ENCODE measurements around the gene UBAP2L.

UBAP2L gene, protein sequence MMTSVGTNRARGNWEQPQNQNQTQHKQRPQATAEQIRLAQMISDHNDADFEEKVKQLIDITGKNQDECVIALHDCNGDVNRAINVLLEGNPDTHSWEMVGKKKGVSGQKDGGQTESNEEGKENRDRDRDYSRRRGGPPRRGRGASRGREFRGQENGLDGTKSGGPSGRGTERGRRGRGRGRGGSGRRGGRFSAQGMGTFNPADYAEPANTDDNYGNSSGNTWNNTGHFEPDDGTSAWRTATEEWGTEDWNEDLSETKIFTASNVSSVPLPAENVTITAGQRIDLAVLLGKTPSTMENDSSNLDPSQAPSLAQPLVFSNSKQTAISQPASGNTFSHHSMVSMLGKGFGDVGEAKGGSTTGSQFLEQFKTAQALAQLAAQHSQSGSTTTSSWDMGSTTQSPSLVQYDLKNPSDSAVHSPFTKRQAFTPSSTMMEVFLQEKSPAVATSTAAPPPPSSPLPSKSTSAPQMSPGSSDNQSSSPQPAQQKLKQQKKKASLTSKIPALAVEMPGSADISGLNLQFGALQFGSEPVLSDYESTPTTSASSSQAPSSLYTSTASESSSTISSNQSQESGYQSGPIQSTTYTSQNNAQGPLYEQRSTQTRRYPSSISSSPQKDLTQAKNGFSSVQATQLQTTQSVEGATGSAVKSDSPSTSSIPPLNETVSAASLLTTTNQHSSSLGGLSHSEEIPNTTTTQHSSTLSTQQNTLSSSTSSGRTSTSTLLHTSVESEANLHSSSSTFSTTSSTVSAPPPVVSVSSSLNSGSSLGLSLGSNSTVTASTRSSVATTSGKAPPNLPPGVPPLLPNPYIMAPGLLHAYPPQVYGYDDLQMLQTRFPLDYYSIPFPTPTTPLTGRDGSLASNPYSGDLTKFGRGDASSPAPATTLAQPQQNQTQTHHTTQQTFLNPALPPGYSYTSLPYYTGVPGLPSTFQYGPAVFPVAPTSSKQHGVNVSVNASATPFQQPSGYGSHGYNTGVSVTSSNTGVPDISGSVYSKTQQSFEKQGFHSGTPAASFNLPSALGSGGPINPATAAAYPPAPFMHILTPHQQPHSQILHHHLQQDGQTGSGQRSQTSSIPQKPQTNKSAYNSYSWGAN

DNA sequence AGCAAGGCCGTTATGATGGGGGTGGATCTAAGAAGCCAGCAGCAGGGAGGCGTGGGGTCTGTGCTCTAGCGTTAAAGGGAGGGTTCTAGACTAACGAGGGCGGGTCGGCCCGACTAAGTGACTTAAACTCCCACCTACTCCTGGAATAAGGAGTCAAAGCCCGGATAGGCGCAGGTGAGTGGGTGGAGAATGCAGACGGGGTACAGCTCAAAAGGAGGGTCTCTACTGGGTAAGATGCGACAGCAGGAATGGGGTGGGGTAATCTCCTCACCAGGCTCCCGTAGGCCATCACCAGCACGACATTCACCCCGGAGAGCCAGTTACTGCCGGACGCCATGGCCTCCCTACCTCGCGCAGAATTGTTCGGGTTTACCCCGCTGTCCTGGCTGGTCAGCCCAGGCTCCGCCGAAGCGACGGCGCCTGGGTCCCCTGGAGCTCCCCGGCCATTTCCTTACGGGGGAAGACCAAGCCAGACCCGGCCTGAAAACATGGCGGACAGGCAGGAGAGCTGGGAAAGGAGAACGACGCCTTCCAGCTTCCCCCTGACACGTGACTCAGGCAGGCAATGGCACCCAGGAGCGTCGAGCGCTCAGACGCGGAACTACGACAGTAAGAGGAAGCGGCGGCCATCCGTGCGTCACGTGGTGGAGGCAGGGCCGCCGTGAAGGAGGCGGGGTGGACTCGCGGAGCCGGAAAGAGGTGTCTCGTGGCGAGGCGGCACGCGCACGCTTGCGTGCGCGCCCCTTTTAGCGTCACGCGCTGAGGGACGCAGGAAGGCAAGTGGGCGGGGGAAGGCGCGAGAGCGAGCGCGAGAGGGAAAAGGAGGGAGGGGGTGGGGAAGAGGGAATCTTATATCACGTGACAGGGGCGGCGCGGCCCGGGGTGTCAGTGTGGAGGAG, at the start of gene UBAP2L:
Gene UBAP2L, plus strand, starts transcription at position 885 of the 899 bp plus-strand sequence. CDS start 4,169 bp downstream, outside the sequence.
- DNase-seq, result peak; percentile 98

DNA sequence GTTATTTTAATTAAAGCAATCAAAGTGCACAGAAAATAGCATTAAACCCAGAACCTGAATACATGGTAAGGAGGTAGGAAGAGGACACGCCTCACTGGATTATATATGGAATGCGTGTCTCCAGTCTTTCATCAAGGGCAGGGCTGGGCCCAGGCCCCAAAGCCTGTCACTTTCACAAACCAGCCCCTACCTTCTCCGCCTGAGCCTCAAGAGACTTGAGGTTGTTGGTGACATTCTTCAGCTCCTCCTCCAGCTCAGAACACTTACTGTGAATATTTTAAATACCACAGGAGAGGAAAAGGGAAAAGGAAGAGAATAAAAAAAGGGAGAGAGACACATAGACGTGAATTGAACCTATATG, 49.6 kb upstream of the UBAP2L start:
- no peak for DNase-seq

DNA sequence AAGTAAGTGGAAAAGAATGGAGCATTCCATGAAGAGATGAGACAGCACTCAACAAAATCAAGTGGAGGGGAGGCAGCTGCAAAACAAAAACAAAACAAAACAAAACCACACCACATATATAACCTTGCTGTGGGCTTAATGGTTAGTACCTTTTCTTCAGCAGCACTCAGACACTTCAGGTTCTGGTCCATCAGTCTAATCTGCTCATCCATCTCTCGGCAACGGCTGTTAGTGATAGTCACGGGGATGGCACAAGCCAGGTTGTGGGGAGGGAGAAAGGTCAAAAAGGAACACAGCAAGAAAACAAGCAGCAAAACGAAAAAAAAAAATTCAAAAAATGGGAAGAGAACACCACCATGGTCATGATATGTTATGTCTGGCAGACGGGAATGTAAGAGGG, 48.9 kb upstream of the UBAP2L start:
- no peak for DNase-seq

DNA sequence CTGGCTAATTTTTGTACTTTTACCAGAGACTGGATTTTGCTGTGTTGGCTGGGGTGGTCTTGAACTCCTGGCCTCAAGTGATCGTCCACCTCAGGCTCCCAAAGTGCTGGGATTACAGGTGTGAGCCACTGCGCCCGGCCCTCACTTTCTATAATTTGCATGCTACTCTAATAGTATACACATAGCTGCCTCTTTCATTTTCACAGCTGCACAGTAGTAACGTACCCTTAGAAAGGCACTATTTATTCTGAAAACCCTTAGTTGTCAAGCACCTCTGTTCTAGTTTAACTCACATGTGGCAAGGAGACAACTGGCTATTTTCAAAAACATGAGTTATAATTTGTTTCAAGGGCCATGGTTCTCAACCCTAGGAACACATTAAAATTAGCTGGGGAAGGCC, 46.1 kb upstream of the UBAP2L start:
- no peak for DNase-seq

DNA sequence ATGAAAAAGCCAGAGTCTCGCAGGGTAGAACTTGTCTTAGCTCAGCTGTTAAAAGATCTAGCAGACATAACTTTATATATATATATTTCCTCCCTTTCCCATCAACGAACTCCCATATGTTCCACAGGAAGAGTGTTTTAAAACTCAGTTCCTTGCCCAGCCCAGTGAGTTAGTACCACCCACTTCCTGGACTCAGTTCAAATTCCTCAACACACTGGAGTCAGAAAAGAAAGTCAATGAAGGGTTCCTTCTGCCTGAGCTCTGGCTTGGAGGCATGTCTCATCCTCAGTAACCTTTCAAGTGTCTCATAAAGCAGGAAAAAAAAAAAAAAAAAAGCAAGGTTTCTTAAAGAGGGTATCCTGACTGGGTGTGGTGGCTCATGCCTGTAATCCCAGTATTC, 44.4 kb upstream of the UBAP2L start:
- DNase-seq, result peak; percentile 61

DNA sequence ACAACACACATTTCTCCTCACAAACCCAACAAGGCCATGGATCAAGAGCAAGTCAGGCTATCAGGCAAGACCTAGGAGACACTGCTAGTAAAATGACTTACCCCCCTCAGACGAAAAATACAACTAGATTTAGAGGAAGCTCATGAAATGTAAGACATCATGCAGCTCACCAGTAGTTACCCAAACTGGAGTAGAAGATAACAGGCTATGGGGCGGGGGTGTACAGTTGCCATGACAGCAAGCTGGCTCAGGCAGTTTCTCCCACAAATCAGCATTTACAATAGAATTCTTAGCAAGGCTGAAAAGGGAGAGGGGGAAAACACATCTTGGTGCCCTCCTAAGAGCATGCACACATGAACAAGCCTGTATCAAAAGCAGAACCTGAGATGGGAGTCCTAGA, 42.7 kb upstream of the UBAP2L start:
- DNase-seq, result no peak

DNA sequence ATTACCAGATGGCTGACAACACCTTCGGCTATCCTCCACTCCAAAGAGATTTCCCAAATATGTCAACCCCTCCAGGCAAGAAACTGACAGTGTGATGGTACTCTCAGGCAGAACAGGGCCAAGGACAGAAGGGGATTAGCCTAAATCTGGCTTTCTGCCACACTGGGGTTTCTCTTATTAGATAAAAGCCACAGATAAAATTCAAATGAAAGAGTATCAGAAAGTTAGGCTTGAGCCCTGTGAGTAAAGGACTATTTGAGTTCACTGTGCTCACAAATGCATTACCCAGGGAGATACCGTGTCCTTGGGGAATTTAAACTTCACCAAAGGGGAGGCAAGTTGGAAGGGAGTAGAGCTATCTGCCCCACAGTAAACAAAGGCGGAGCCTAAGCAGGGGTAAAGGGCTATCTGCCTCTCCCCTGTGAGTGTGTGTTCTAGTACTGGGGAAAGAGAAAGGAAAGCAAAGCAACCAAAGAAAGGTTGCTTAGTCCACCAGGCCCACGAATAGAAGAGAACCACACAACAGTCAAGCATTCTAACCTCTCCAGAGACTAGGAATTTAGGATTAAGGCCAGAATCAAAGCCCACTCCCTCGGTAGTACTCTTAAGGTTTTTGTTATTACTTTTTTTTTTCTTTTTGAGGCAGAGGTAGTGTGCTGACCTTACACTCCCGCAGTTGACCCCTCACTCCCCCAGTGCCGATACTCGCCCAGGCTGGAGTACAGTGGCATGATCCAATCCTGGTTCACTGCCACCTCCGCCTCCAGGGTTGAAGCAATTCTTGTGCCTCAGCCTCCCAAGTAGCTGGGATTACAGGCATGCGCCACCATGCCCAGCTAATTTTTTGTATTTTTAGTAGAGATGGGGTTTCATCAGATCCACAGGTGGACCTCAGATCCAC, 41.6 kb upstream of the UBAP2L start:
- DNase-seq, result no peak

DNA sequence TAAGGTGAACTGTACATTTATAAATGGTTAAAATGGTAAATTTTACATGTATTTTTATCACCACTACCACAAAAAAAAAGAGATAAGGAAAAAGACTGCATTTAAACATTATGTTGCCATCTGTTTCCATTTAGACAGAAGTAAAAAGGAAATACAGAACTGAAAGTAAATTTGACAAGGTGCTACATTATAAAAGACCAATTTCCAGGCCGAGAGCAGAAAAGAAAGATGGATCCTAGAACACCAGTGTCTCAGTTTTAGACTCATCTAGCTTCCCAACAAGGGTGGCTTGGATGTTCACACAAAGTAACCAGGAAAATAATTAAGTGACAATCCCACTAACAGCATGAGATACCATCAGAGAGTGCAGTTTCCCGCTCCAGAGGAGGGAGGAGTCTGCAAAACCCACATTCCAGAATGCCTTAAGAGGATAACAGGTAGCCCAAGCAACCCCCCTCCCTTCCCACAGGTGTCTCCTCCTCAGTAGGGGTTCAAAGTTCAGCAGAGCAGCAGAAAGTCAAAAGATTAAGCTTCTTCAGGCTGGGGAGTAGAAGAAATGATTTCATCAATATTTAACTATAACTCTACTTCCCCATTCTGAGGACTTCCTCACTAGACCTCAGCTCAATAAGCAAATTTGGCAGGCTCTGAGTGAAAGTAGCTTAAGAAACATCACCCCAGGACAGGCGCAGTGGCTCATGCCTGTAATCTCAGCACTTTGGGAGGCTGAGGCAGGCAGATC, 40.6 kb upstream of the UBAP2L start:
- no peak for DNase-seq

DNA sequence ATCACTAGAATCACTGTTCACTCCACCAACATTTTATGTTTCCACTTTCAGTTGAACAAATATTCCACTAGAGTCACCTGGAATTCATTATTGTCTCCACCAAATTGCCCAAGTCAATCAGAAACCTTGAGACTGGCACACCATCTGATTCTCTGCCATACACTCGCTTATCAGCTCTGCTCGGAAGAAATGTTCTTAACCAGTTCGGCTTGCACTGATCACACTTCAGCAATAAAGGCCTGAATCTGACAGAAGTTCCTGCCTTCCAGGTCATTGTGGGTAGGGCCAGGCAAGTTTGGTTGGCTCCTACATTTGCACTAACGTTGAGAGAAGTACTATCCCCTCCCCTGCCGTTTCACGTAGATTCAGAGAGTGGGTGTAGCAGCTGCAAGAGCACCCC, 38.8 kb upstream of the UBAP2L start:
- no peak for DNase-seq

DNA sequence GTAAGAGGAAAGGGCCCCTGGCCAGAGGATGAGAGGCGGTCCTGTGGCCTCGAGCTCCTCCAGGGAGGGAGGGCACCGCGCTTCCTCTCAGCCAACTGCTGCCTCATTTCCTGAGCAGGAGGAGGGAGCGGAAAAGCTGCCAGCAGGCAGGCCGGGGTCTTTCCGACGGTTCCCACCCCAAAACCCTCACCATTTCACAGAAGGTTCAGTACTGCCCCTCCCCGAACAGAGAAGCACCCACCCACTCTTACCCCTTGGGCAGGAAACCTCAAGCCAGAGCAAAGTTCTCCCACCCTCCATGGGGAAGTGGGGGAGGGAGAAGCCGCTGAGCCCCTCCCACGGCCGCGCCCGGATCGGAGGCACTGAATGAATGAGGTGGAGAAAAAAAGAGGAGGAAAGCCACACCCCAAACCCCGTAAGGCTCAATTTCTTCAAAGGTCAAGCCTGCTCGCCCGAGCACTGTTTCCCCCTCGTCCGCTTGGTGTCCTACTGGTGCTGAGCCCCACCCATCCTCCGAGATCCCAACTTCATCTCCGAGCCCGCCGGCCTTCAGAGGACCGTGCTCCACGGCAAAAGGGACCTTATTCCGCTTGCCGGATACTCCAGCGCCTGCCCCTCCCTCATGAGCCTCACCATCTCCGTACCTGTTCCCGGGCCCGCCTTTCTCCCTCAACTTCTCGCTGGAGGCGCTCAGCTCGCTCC, 38.3 kb upstream of the UBAP2L start:
- DNase-seq, result no peak

DNA sequence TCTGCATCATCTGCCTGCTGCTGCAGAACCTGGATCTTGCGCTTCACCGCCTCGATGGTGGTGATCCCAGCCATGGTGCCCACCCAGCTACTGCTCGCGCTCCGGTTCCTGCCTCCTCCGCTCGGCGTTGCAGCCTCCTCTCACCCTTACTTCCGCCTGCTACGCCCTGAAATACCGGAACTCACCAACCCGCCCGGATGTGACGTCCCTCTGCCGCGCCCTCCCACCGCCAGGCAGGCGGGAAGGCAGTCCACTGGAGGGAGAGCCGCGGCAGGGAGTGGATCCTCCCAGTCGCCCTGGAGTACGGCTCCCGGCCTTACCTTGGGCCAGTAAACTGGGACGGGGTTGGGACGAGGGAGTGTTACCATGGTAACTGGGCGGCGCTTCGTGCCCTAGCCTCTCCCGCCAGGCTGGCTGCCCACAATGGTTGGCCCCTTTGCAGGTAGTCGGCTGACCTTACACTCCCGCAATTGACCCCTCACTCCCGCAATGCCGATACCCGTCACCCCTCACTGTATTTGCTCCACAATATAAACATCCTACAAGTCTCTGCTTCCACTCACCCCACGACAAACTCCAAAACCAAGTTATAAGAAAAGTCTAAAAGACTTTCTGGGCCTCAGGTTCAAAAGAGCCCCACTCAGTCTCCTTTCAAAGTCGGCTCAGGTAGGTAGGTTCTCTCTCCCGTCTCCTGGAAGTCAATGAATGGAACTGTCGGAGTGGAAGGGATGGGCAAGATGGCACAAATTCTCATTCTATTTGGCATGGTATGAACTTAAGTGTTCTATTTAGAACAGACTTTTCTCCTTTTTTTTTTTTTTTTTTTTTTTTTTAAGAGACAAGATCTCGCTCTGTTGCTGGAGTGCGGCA, 37.5 kb upstream of the UBAP2L start:
- peak; percentile 93 for DNase-seq

DNA sequence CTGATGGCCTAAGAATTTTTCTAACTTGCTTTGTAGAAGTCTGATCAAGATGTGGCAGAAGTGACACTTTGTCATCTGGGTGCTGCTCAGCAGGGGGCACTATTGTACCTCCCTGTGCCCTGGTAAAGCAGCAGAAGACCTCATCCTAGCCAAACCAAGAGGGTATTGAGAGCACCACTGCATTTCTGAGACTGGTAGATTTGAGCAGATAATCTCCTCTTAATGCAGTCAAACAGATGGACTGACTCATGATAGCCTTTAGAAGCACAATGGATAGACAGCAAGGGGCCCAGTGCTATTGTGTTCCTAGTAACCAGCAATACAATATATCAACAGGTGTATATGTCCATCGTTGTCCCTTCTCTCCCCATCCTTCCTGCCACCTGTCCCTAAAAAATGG, 34.6 kb upstream of the UBAP2L start:
- DNase-seq, result no peak

DNA sequence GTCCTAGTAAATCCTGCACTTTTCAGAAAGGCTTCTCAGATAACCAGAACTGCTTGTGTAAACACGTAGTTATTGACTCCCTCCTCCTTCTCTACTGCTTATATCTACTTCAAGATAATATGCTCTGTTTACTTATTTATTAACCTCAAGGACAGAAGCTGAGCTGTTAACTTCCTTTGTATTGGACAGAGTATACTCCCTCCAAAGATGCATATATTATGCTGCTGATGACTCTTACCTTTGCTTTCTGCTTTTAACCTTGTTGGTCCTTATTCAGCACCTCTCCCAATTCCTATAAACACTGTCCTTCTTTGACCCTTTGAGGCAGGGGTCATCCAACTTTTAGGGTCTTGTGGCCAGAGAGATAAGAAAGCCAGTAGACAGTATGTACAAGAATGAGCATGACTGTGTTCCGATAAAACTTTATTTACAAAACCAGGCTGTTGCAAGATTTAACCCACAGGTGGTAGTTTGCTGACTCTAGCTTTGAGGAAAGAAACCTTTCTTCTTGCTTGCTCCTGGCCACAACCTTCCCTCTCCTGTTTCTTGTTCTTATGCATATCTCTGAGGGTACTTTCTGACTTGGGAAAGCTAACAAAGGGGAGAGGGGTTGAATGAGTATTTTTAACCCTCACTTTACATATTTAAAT, 33.8 kb upstream of the UBAP2L start:
- no peak for DNase-seq

DNA sequence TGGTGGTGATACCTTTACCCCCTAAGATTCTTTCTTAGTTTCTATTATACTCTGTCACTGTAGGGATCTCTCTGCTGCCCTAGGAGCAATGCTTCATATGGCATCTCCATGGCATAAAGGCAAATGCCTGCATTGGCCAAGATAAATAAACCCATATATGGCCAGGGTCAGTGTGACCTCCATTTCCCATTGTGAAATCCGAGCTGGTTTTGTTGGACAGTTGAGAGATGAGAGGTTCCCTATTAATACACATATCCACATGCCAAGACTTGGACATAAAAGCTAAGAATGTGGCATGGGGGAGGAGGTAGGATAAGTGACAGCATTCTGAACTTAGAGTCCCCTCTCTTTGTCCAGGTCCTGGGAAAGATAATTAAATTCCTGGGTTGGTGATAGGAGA, 30.2 kb upstream of the UBAP2L start:
- DNase-seq, result no peak

DNA sequence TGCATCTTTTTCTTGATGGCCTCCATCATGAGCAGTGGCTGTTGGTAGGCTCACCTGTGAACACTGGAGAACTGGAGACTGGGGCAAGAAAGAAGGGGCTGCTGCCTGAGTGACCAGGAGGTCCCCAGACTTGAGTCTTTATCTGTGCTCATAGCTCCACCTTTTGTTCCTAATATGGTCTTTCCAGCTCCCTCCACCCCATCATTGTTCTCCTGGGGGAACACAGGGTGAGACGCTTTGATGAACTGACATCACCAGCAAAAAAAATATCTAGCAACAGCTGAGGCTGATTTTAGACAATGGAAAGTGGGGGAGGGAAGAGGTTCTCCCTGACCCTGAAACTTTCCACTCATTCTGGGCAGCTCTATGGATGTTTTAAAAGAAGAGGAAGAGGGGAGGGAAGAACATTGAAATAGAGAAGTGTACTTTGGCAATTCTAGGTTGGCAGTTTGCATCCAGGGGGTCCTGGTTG, 28.7 kb upstream of the UBAP2L start, which contains the start of gene TPM3:
Gene TPM3, minus strand, starts transcription at position 111 of the 472 bp plus-strand sequence. Its CDS starts 82 bp downstream, at position 29.
- no peak for DNase-seq

DNA sequence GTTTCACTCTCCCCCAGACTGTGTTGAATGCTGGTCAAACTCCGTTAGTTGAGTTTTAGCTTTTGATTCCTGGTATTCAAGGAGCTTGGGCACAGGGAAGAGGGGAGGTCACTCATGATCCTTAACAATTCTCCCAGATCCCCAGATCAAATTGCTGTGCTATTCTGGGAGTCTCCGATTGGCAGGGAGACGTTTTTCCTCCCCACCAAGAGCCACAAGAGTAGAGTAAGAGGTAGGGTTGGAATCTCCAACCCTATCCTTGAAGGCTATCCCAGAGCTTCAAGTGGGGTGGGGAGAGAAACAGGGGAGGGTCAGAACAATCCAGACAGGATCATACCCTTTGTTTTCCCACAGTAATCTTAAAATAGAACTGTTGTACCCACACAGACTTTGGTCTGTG, 28.3 kb upstream of the UBAP2L start:
- no peak for DNase-seq

DNA sequence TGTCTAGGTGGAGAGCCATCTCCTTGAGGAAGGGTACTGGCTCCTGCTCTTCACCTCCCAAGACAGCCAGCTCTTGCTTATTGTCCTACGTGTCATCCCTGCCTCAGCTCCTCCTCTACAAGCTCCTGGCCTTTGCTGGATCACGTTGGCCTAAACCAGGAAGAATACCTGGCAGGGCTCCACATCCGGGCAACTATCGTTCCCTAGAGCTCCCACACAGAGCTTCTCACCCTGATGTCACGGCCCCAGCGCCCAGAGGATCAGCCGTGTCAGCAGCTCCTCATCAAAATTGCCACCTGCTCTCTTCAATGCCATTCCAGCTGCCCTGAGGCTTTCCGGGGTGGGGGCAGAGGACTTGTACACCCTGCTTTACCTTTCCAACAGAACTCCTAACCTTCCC, 26.9 kb upstream of the UBAP2L start:
- no peak for DNase-seq

All from amniotic stem cell (primary cell).